Activated naive CD8-positive, alpha-beta T cell treated with anti-CD3 and anti-CD28 coated beads, Interleukin-2, amount 50 U/mL, for 24 hours (primary cell): ENCODE data around the gene GLMP.

Source experiments
- ATAC-seq: fragments of 150-1000 bp; cut with Tn5 transposase; one replicate; pipeline ENCODE4 v1.10.0; 2021
- DNase-seq: peaks from one replicate; pipeline ENCODE4 v3.0.0; 2021
- H3K27ac Mint-ChIP-seq: one replicate; pipeline ENCODE4 v1.8.0; 2021; ENCODE audit warnings: mild to moderate bottlenecking, mixed read lengths
- H3K27me3 Mint-ChIP-seq: one replicate; pipeline ENCODE4 v1.8.0; 2021; ENCODE audit warnings: mixed read lengths
- H3K36me3 Mint-ChIP-seq: one replicate; pipeline ENCODE4 v1.8.0; 2021; ENCODE audit warnings: low read depth, mixed read lengths
- H3K4me1 Mint-ChIP-seq: one replicate; pipeline ENCODE4 v1.8.0; 2021; ENCODE audit warnings: mixed read lengths
- H3K4me3 Mint-ChIP-seq: one replicate; pipeline ENCODE4 v1.8.0; 2021; ENCODE audit warnings: mild to moderate bottlenecking, moderate library complexity, mixed read lengths
- H3K9me3 Mint-ChIP-seq: one replicate; pipeline ENCODE4 v1.8.0; 2021; ENCODE audit warnings: mixed read lengths

GLMP gene

DNA sequence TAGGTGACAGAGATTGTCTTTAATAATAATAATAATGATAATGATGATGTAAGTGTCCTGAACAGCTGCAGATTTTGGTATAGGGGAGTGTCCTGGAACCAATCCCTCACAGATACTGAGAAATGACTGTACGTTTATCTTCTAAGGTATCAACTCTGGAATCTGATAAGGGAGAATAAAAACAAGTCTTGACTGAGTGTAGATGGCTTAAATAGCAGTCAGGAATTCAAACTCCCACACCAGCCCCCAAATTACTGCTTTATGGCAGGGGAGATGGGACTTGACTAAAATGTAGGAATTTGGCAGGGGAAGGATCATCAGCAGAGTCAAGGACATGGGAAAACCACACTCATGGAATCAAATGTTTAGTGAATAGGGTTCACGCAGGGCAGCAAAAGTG lies 9.7 kb upstream of the GLMP start:
- no peaks in the 10 kb centered on the region for H3K4me1 Mint-ChIP-seq
- no peak for ATAC-seq
- peaks cover 41% of the 10 kb centered on the region for H3K36me3 Mint-ChIP-seq
- no peak overlapping the region for H3K4me3 Mint-ChIP-seq
- no peaks in the 10 kb centered on the region for H3K27me3 Mint-ChIP-seq
- H3K27ac Mint-ChIP-seq: no peak overlapping the region
- no peak for DNase-seq
- H3K9me3 Mint-ChIP-seq: no peaks in the 10 kb centered on the region

DNA sequence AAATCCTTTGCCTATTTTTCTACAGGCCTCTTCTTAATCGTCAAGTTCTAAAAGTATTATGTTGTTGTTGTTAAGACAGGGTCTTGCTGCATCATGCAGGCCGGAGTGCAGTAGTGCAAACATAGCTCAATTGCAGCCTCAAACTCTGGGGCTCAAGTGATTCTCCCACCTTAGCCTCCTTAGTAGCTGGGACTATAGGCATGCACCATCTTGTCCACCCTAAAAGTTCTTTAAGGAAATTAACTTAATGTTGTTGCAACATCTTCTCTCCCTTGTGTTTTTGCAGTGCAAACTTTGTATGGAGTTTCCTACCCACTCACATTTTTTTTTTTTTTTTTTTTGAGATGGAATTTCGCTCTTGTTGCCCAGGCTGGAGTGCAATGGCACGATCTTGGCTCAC lies 7.8 kb upstream of the GLMP start:
- no peak overlapping the region for H3K4me3 Mint-ChIP-seq
- no peak for DNase-seq
- peak overlapping the region; percentile 11 for H3K27ac Mint-ChIP-seq
- H3K9me3 Mint-ChIP-seq: no peaks in the 10 kb centered on the region
- peaks cover 26% of the 10 kb centered on the region for H3K36me3 Mint-ChIP-seq
- no peaks in the 10 kb centered on the region for H3K27me3 Mint-ChIP-seq
- no peaks in the 10 kb centered on the region for H3K4me1 Mint-ChIP-seq
- no peak for ATAC-seq

DNA sequence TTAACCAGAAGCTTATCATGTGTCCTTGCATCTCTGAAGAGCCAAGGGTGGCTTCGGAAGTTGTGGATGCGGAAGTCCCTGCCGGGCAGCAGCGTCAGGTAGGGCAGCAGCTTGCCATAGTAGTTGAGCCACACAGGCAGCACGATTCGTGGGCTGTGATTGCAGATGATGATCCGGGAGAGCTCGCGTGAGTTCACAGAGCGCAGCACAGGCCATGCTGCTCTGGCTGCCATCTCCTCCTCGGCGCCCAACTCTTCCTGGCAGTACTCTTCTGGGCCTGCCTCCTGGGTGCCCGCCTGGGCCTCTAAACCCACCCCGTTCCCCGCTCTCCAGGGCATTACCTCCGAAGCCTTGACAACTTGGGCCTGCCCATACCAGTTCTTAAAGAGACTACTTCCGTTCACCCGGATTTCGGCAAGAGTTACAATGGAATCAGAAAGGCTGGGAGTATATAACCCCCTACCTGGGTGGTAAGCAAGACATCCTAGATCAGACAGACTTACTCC lies 3.4 kb upstream of the GLMP start, which contains the start of gene VHLL:
Gene VHLL (minus strand): TSS at position 456 of the 506 bp plus-strand sequence. CDS start 118 bp downstream, at position 338.
- ATAC-seq (no peak), DNase-seq (no peak)
- Mint-ChIP-seq H3K4me1 (peaks cover 16% of the 10 kb centered on the region), H3K27ac (no peak within 1 kb of the TSS), H3K4me3 (no peak within 1 kb of the TSS), H3K27me3 (no peaks in the 10 kb centered on the region), H3K9me3 (no peaks in the 10 kb centered on the region), H3K36me3 (peaks cover 9% of the 10 kb centered on the region)

DNA sequence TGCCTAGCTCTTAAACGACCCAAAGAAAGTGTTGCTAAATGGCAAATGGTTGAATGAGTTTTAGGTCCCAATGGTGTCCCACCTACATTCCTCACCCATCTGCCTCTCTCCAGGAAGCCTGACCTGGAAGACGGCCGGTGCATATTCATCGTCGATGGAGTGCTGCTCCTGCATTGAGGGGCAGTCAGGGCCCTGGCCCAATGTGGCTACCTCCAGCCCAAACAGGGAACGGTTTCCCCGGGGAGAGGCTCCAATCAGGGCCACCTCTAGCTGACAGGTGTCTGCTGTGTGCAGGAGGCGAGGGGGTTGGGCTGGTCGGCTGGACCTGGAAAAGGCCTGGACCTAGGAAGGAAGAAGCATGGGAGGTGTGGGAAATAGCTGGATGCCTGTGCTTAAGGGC lies 1.6 kb downstream of the GLMP start:
- H3K36me3 Mint-ChIP-seq: peaks cover 1% of the 10 kb centered on the region
- ATAC-seq (no peak), DNase-seq (no peak)
- peaks cover 18% of the 10 kb centered on the region for H3K4me1 Mint-ChIP-seq
- no peak overlapping the region for H3K27ac Mint-ChIP-seq
- H3K27me3 Mint-ChIP-seq: no peaks in the 10 kb centered on the region
- H3K9me3 Mint-ChIP-seq: no peaks in the 10 kb centered on the region
- no peak overlapping the region for H3K4me3 Mint-ChIP-seq

DNA sequence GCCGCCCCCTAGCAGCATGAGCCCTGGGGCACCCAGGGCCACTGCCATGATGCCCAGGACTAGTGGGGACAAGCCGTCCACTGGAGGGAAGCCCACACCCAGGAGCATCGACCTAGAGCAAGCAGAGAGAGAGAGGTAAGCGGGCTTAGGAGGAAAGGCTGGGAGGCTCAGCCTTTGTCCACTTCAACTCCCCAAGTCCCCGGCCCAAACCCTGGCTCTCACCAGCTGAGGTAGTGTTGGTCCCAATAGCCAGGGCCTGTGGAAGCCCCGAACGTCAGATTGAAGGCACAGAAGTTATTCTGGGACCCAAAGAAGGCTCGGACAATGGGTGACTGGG lies 2.4 kb downstream of the GLMP start:
- no peaks in the 10 kb centered on the region for H3K9me3 Mint-ChIP-seq
- no peak for DNase-seq
- no peaks in the 10 kb centered on the region for H3K27me3 Mint-ChIP-seq
- H3K4me1 Mint-ChIP-seq: peaks cover 18% of the 10 kb centered on the region
- H3K27ac Mint-ChIP-seq: no peak overlapping the region
- no peak overlapping the region for H3K4me3 Mint-ChIP-seq
- ATAC-seq: no peak
- H3K36me3 Mint-ChIP-seq: peaks cover 4% of the 10 kb centered on the region

DNA sequence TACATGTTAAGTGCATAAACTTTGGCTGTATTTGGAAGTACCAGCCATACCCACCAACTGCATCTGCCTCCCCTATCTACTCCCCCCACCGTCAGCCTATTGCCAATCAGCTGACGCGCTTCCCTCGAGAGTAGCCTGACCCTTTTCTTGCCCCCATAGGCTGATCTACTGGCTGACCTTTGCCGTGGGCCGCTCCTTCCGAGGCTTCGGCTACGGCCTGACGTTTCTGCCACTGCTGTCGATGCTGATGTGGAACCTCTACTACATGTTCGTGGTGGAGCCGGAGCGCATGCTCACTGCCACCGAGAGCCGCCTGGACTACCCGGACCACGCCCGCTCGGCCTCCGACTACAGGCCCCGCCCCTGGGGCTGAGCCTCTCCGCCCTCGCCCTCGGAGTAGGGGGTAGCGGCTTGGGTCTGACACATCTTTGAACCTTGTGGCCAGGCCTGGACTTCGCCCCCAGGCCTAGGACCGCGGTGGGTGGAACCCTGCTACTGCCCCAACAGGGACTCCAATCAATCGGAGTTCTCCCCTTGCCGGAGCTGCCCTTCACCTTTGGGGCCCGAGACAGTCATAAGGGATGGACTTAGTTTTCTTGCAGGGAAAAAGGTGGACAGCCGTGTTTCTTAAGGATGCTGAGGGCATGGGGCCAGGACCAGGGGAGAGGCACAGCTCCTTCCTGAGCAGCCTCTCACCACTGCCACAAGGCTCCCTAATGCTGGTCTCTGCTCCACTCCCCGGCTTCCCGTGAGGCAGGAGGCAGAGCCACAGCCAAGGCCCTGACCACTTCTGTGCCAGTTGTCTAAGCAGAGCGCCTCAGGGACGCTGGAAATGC lies 4.0 kb downstream of the GLMP start:
- no peaks in the 10 kb centered on the region for H3K27me3 Mint-ChIP-seq
- peak overlapping the region; percentile 27 for H3K27ac Mint-ChIP-seq
- peaks cover 18% of the 10 kb centered on the region for H3K4me1 Mint-ChIP-seq
- ATAC-seq (no peak), DNase-seq (peak; percentile 29)
- no peaks in the 10 kb centered on the region for H3K9me3 Mint-ChIP-seq
- H3K4me3 Mint-ChIP-seq: peak overlapping the region; percentile 49
- peaks cover 6% of the 10 kb centered on the region for H3K36me3 Mint-ChIP-seq

DNA sequence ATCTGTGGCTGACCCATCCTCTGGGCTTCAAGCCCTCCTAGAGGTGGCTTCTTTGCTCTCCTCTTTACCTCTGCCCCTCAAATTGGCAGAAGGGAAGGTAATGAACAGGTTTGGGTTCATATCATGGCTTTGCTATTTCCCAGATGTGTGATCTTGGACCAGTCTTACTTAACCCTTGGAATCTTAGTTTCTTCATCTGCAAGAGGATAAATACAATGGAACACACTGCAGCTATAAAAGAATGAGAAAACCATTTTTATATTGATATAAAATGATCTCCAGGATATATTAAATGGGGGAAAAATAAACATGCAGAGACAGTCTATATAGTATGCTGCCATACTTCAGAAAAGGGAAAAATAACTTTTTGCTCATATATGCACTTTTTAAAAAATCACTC lies 5.6 kb downstream of the GLMP start:
- H3K9me3 Mint-ChIP-seq: no peaks in the 10 kb centered on the region
- no peak for ATAC-seq
- H3K27ac Mint-ChIP-seq: no peak overlapping the region
- no peak overlapping the region for H3K4me3 Mint-ChIP-seq
- peaks cover 7% of the 10 kb centered on the region for H3K36me3 Mint-ChIP-seq
- no peaks in the 10 kb centered on the region for H3K27me3 Mint-ChIP-seq
- peaks cover 9% of the 10 kb centered on the region for H3K4me1 Mint-ChIP-seq
- DNase-seq: no peak

DNA sequence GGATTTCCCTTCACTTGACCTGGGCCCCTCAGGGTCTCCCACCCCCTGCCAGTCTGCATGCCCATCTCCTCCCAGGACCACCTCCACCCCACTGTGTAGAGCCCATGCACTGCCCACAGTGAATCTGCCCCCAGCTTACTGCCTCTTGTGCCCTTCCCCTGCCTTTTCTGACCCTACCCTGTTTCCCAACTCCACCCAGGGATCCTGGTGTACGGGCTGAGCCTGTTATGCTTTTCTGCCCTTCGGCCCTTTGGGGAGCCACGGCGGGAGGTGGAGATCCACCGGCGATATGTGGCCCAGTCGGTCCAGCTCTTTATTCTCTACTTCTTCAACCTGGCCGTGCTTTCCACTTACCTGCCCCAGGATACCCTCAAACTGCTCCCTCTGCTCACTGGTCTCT lies 9.4 kb downstream of the GLMP start:
- Mint-ChIP-seq H3K9me3 (no peaks in the 10 kb centered on the region), H3K4me1 (peaks cover 21% of the 10 kb centered on the region), H3K27ac (no peak overlapping the region), H3K4me3 (no peak overlapping the region), H3K36me3 (peaks cover 11% of the 10 kb centered on the region), H3K27me3 (no peaks in the 10 kb centered on the region)
- ATAC-seq (no peak), DNase-seq (no peak)

DNA sequence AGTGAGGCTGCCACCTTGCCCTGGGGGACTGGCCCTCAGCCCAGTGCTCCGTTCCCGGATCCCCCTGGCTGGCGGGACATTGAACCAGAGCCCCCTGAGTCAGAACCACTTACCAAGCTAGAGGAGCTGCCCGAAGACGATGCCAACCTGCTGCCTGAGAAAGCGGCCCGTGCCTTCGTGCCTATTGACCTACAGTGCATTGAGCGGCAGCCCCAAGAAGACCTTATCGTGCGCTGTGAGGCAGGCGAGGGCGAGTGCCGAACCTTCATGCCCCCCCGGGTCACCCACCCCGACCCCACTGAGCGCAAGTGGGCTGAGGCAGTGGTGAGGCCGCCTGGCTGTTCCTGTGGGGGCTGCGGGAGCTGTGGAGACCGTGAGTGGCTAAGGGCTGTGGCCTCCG lies 10.0 kb downstream of the GLMP start:
- H3K27me3 Mint-ChIP-seq: no peaks in the 10 kb centered on the region
- peaks cover 27% of the 10 kb centered on the region for H3K4me1 Mint-ChIP-seq
- no peak overlapping the region for H3K4me3 Mint-ChIP-seq
- no peaks in the 10 kb centered on the region for H3K9me3 Mint-ChIP-seq
- H3K36me3 Mint-ChIP-seq: peaks cover 15% of the 10 kb centered on the region
- ATAC-seq: no peak
- no peak for DNase-seq
- H3K27ac Mint-ChIP-seq: no peak overlapping the region

DNA sequence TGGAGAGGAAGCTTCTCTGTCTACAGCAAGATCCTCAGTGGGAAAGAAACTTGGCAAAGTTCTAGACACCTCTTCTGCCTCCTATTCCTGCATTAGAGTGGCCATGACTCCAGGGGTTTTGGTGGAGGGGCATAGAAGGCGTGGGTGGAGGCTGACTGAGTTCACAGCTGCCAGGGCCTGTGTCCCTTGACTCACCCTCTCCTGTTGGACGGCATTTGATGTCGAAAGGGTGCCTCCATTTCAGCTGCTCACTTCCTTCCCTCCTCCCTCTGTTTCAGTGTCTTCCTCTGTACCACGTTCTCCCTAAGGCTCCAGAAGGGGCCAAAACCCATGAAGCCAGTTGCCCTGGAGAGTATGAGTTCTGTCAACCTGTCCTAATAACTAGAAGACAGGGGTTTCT lies 10.7 kb downstream of the GLMP start:
- no peak for ATAC-seq
- peaks cover 19% of the 10 kb centered on the region for H3K36me3 Mint-ChIP-seq
- H3K27ac Mint-ChIP-seq: no peak overlapping the region
- no peaks in the 10 kb centered on the region for H3K9me3 Mint-ChIP-seq
- H3K27me3 Mint-ChIP-seq: no peaks in the 10 kb centered on the region
- no peak overlapping the region for H3K4me3 Mint-ChIP-seq
- no peak for DNase-seq
- H3K4me1 Mint-ChIP-seq: peaks cover 34% of the 10 kb centered on the region

DNA sequence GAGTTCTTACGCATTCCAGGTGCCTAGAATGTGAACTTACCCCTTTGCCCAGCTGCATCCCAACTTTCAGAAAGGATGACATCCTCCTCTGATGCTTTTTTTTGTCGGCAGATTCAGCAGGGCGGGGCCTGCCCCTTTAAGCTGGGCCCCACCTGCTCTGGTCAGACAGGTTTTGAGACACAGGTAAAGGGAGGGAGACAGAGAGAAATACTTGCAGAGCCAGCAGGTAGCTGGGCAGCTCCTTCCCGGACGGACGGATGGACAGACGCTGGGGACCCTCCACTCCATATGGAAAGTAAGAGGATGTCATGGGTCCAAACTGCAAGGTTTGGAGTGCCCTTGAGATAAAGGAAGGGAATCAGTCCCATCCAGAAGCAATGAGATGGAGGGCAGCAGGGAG lies 11.4 kb downstream of the GLMP start, which contains the start of gene TMEM79:
Gene TMEM79 (plus strand): TSS at position 214 of the 400 bp plus-strand sequence. CDS start 902 bp downstream, outside the sequence.
- no peaks in the 10 kb centered on the region for H3K9me3 Mint-ChIP-seq
- no peak for ATAC-seq
- no peaks in the 10 kb centered on the region for H3K27me3 Mint-ChIP-seq
- peaks cover 37% of the 10 kb centered on the region for H3K4me1 Mint-ChIP-seq
- peaks cover 21% of the 10 kb centered on the region for H3K36me3 Mint-ChIP-seq
- peak within 1 kb of the TSS; percentile 95 for H3K4me3 Mint-ChIP-seq
- no peak for DNase-seq
- peak within 1 kb of the TSS; percentile 90 for H3K27ac Mint-ChIP-seq

DNA sequence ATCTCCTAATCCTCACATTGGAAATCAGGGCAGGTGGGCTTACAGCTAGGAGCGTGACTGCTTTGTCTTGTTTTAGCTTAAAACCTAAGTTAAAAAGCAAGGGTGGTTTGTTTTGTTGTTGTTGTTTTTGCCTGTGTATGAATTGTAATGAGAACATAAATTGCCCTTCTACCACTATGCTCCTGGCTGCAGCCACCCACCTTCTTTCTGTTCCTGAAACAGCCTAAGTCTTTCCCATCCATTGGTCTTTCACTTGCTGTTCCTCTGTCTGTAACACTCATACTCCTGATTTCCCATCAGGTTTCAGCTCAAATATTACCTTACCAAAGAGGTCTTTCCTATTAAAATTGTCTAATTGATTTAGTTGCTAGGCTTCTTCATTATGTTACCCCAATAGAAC lies 12.0 kb downstream of the GLMP start:
- no peak for ATAC-seq
- Mint-ChIP-seq H3K9me3 (no peaks in the 10 kb centered on the region), H3K27me3 (no peaks in the 10 kb centered on the region), H3K4me3 (peak overlapping the region; percentile 95), H3K36me3 (peaks cover 22% of the 10 kb centered on the region), H3K4me1 (peaks cover 37% of the 10 kb centered on the region), H3K27ac (peak overlapping the region; percentile 90)
- DNase-seq: no peak

DNA sequence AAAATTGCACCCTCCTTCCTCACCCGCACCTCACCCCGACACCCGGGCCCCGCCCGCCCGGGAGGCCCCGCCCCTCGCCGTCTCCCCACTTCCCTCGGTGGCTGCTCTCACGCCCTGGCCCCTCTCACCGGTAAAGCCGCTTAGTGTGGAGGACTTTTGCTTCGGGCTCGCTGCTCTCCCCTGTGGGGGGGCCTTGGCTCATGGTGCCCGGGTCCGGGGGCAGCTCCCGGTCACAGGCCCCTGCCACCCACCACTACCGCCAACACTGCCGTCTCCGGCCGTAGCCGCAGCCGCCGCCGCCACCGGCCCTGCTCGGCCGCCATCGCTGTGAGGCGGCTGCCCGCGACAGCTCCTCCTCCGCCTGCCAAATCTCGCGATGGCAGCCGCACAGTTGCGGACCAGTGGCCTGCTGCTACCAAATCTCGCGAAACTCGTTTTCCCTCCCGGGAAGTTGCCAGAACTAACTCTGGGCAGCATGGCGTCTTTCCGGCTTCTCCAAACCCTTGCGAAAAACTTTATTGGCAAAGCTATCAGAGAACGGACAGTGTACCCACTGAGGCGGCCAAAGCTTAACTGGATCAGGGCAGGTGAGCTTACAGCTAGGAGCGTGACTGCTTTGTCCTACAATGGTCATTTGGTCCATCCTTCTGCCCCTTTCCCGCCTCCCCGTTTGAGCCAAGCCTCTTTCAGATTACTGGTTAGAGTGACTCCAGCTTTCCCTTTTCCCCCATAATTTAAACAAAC lies 12.8 kb downstream of the GLMP start, which contains the start of gene SMG5:
Gene SMG5 (minus strand): TSS at position 347 of the 744 bp plus-strand sequence. CDS start 145 bp downstream, at position 202.
- Mint-ChIP-seq H3K27ac (peak within 1 kb of the TSS; percentile 90), H3K4me3 (peak within 1 kb of the TSS; percentile 95), H3K9me3 (no peaks in the 10 kb centered on the region), H3K36me3 (peaks cover 29% of the 10 kb centered on the region), H3K27me3 (no peaks in the 10 kb centered on the region), H3K4me1 (peaks cover 37% of the 10 kb centered on the region)
- ATAC-seq (peak; percentile 86), DNase-seq (peak; percentile 96)

DNA sequence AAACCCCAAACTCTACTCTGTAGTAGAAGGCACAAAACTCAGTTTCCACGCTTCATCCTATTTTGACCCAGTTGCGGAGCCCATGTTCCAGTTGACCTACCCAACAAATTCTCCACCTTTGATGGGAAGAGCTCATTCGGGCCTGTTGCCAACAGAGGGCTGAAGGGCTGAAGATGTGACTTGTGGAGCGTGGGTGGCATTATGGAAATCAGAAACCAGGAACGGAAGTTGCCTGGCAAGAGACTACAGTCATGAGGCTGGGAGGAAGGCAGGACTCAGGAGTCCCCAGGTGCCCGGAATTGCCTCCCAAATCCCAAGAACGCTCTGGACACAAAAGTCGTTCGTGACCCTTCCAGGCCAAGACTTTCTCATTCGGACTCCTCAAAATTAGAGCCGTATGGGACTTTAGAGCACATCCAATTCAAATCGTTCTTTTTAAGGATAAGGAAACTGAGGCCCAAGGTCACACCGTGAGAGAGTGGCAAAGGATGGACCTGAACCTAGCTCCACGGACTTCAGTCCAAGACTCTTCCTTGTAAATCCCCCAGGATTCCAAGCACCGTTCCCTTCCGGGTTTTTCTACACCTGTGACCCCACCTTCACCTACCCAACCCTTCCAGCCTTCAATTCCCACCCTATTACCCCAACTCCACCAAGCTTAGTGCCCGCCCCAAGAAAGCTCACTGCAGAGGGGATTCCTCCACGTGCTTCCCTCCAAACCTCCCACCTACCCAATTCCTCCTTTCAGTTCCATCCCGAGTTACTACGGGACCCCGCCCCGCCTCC lies 13.6 kb downstream of the GLMP start:
- Mint-ChIP-seq H3K9me3 (no peaks in the 10 kb centered on the region), H3K36me3 (peaks cover 35% of the 10 kb centered on the region), H3K4me3 (peak overlapping the region; percentile 95), H3K27me3 (no peaks in the 10 kb centered on the region), H3K4me1 (peaks cover 37% of the 10 kb centered on the region), H3K27ac (peak overlapping the region; percentile 90)
- DNase-seq (peak; percentile 50), ATAC-seq (peak; percentile 18)
